Endometrium (tissue), 2 donors: ENCODE results near the gene C13orf42.

ENCODE experiments used
- FAIRE-seq: peaks from 2 replicates; lab custom pipeline; 2012; peaks lifted over from hg19 to GRCh38; lab: Jason Lieb, UNC
- donor health status: control.
- donor health status: control.

C13orf42 gene

DNA sequence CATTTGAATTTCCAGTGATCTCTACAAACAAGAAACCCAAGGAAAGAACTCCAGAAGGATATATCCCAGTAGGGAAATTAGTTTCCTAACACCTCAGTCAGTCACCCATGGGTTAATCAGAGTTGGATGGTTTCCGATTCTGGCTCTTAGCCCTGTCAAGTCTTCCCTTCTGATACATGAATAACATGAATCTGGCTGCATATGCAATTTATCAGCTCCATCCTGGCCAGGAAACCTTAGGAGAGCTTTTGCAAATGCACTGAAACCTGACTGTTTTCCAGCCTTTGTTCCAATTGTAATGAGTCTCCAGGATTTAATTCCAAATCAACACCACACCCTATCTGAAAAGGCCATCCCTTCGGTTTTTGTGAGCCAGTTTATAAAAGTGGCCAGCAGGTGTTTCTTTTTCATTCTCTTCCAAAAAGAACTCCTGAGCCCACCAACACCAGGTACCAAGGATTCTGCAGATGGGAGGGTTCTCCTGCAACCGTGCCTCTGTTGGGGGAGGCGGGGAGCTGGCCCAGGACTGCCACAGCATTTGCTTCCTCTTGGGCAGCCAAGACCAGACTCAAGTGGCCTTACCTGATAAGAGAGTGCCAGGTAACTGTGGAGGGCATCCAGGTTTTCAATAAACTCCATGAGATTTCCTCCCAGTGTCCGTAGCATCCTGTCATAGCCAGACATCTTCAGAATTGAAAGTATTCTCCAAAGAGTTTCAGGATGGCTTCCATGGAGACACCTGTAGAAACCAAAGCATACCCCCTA is 77.5 kb downstream of the C13orf42 start:
- no peak for FAIRE-seq

DNA sequence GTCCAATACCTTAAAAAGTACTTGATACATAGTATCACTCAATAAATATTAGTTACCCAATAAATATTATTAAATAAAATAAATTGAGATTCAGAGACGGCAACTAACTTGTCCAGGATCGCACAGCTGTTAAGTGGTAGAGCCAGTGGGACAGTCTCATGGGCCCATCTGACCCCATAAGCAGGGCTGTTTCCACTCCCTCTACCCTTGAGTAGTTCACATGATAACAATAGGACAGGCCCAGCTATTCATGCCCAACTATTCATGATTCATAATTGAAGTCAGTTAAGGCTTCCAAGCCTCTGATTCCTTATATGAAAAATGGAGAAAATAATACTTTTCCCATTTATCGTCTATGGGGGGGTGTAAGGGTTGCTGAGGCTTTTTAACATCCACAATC is 78.2 kb downstream of the C13orf42 start:
- no peak for FAIRE-seq
